Esophagus squamous epithelium (tissue), 5 donors: Measurements from ENCODE around the gene ELMO1. TPM values are rescaled to one million over a fixed set of nuclear protein-coding genes. Genes with fewer than 3 reads are reported as not detected.

Source experiments
- DNase-seq: peaks from one replicate; lab custom pipeline; 2025; lab: John Stamatoyannopoulos, UW
- H3K27ac ChIP-seq, 4 donors: fragments of 200-600 bp; sonication (generic); one replicate each; pipeline ENCODE4 v1.5.1; 2016 to 2019; ENCODE audit warnings: mild to moderate bottlenecking in 1 of 4
- H3K27me3 ChIP-seq, 4 donors: fragments of 200-600 bp; sonication (generic); 1 replicate in 3 of 4; 2 replicates in 1 of 4; pipeline versions ENCODE4 v1.5.1 to v1.6.0; 2017 to 2021; ENCODE audit warnings: antibody characterized with exemption in 1 of 4
- H3K36me3 ChIP-seq, 3 donors: fragments of 200-600 bp; sonication (generic); one replicate each; pipeline ENCODE4 v1.5.1; 2016 to 2019
- H3K4me1 ChIP-seq, 3 donors: fragments of 200-600 bp; sonication (generic); one replicate each; pipeline ENCODE4 v1.5.1; 2017 to 2019
- H3K4me3 ChIP-seq, 4 donors: fragments of 200-600 bp; sonication (generic); 1 replicate in 3 of 4; 2 replicates in 1 of 4; pipeline ENCODE4 v1.5.1; 2016 to 2019; ENCODE audit warnings: mild to moderate bottlenecking in 2 of 4, moderate library complexity in 1 of 4
- H3K9me3 ChIP-seq, 3 donors: fragments of 200-600 bp; sonication (generic); one replicate each; pipeline ENCODE4 v1.5.1; 2016 to 2019
- CTCF ChIP-seq, 6 experiments: fragments of 450-650 bp in 4 of 6; fragments of 200-600 bp in 2 of 6; sonication (generic) in 2 of 6; IDR thresholded peaks; one replicate each; pipeline ENCODE4 v1.5.1; 2016 to 2019; ENCODE audit warnings: antibody characterized with exemption in 6 of 6, mild to moderate bottlenecking in 4 of 6, moderate library complexity in 4 of 6
- POLR2A ChIP-seq, 4 donors: fragments of 450-650 bp; IDR thresholded peaks; one replicate each; pipeline ENCODE4 v1.6.1; 2017; ENCODE audit warnings: antibody characterized with exemption in 4 of 4, mild to moderate bottlenecking in 4 of 4, moderate library complexity in 3 of 4
- WGBS, 2 donors: methylation state at CpG; one replicate each; pipeline ENCODE4 v1.1.5; 2018; 5-methylcytosine and 5-hydroxymethylcytosine counted together
- intact Hi-C: fragments of 100-400 bp; cut with DNase I; formaldehyde crosslinking; loops from one replicate; pipeline ENCODE4 v1.15.0; 2022
- total RNA-seq, 4 donors: library from RNA; depleted of rRNA; stranded (reverse); fragments of >200 nt; gene quantifications; one replicate each; pipeline ENCODE4 v1.1.0, GENCODE V29; 2016
- donor health status: DM: yes; HTN: yes; CAD: no.

The ELMO1 gene
- total RNA-seq, 4 donors from 2014 or later: 0.68 to 36.6 (median 11.8) TPM

- Histone ChIP-seq H3K9me3 (no peaks in the 10 kb centered on the region), H3K4me3 (no peak overlapping the region), H3K27ac (no peak overlapping the region), H3K4me1 (peaks cover 0 to 5% (median 0%) of the 10 kb centered on the region in 3 donors), H3K27me3 (no peaks in the 10 kb centered on the region), H3K36me3 (peaks cover 0 to 18% (median 7%) of the 10 kb centered on the region in 3 donors)
- intact Hi-C loops: no loop called here
- no peak for DNase-seq
- WGBS, 2 donors: 84 to 96% methylated on average over 6 of the region's 7 CpGs
- no peak for TF ChIP-seq CTCF (IDR thresholded peaks at IDR 0.05)
- TF ChIP-seq POLR2A (IDR thresholded peaks at IDR 0.05): no peak
Measured at GRCh38 chr7:36868727-36869411, 579.8 kb downstream of the ELMO1 start.

DNA sequence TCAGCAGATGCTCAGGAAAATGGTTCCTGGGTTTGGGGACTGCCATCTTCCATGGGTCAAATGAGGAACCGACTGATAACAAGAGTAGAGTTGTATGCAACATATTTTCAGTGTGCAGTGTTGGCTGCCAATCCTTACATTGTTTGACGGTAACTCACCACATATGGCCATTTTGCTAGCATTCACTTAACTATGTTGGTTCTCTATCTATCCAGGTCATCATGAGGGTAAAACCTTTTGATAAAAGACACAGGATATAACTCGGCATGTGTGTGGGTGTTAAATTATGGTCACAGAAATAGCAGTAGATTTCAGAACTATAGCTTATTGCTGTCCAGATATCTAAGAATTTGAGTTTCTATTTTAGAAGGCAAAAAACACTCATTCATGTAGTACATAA, 583.6 kb downstream of the ELMO1 start:
- no peak for DNase-seq
- H3K27me3 ChIP-seq: no peaks in the 10 kb centered on the region

DNA sequence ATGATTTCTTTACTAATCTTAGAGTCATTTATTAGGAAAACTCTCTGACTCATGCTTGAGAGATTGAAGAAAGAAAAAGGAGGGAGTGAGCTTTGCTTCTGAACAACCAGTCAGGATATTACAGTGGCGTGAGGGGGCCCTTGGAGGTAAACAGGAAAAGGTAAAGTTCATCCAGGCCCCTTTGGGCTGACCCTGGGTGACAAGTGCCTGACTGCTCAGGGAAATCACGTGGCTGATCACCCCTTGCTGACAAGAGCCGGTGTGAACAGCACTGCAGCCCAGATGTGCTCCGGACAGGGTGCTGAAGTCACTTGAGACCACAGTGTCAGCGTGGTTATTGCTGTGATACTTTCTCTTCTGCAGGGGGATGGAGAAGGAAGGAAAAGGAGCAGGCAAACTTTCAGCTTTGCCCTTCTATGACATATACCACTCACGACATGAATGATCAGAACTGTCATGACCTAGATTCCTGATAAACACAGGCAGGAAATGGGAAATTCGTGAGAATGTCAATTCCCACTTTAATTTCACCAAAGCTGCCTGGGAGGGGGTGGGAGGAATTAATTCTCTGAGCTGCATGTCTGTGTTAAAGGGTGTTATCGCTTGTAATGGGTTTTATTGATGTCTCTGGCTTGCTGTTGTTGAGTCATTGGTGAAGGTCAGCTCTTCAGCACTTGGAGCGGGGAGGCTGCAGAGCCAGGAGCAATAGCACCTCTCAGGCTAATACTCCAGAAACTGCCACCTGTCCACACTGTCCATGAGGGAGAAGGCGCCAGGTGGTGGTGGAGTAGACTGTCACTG, 584.6 kb downstream of the ELMO1 start:
- Histone ChIP-seq H3K36me3 (peaks cover 0 to 19% (median 0%) of the 10 kb centered on the region in 3 donors), H3K27me3 (no peaks in the 10 kb centered on the region), H3K27ac (no peak overlapping the region), H3K9me3 (no peaks in the 10 kb centered on the region), H3K4me1 (peaks cover 0 to 7% (median 0%) of the 10 kb centered on the region in 3 donors), H3K4me3 (no peak overlapping the region)
- no peak for DNase-seq
- intact Hi-C loops: no loop called here
- no peak for TF ChIP-seq CTCF (IDR thresholded peaks at IDR 0.05)
- TF ChIP-seq POLR2A (IDR thresholded peaks at IDR 0.05): no peak
- 81 to 84% methylated on average over 7 to 10 of the region's 10 CpGs for WGBS, 2 donors

More for the DNA sequence above, 583.6 kb downstream of the ELMO1 start:
- Histone ChIP-seq H3K27ac (no peak overlapping the region), H3K4me3 (no peak overlapping the region), H3K9me3 (no peaks in the 10 kb centered on the region), H3K4me1 (peaks cover 0 to 7% (median 0%) of the 10 kb centered on the region in 3 donors), H3K36me3 (peaks cover 0 to 15% (median 3%) of the 10 kb centered on the region in 3 donors)
- 81 to 91% methylated on average over 3 of the region's 3 CpGs for WGBS, 2 donors
- TF ChIP-seq POLR2A (IDR thresholded peaks at IDR 0.05): no peak
- no peak for TF ChIP-seq CTCF (IDR thresholded peaks at IDR 0.05)
- intact Hi-C loops: no loop called here

GRCh38 chr7:36862771-36863261, 585.8 kb downstream of the ELMO1 start:
- Histone ChIP-seq H3K36me3 (peaks cover 0 to 19% (median 0%) of the 10 kb centered on the region in 3 donors), H3K27me3 (no peaks in the 10 kb centered on the region), H3K9me3 (no peaks in the 10 kb centered on the region), H3K4me1 (peaks cover 0 to 8% (median 0%) of the 10 kb centered on the region in 3 donors), H3K4me3 (no peak overlapping the region), H3K27ac (no peak overlapping the region)
- intact Hi-C loops: no loop called here
- 68 to 69% methylated on average over 4 of the region's 4 CpGs for whole genome bisulfite sequencing, 2 donors
- DNase-seq: no peak
- TF ChIP-seq POLR2A (IDR thresholded peaks at IDR 0.05) (no peak), CTCF (IDR thresholded peaks at IDR 0.05) (no peak)

DNA sequence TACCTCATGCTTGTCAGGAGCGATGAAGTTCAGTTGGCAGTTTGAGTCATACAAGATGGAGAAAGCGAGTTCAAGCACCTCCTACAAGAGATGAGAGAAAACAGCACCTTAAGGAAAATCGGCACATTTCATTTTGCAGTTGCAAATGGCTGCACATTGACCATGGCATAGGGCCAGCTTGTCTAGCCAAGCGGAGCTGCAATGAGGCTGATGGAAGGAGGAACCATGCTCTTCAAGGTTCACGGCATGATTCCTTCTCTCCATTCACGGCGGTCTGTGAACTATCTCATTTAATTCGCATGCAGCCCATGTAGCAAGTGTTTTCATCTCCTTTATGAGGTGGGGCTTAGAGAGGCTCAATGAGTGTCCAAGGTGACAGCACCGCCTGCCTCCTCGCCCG, 587.0 kb downstream of the ELMO1 start:
- no peak overlapping the region for H3K27ac ChIP-seq
- peaks cover 0 to 17% (median 0%) of the 10 kb centered on the region in 3 donors for H3K4me1 ChIP-seq
- H3K9me3 ChIP-seq: no peaks in the 10 kb centered on the region
- H3K36me3 ChIP-seq: peaks cover 0 to 19% (median 0%) of the 10 kb centered on the region in 3 donors
- no peak overlapping the region for H3K4me3 ChIP-seq
- intact Hi-C loops: no loop called here
- DNase-seq: no peak
- no peak for TF ChIP-seq CTCF (IDR thresholded peaks at IDR 0.05)
- TF ChIP-seq POLR2A (IDR thresholded peaks at IDR 0.05): no peak
- 97 to 98% methylated on average over 11 of the region's 11 CpGs for WGBS, 2 donors
- H3K27me3 ChIP-seq: no peaks in the 10 kb centered on the region
